ENCODE results near the gene RPRD2.

The RPRD2 gene

DNA sequence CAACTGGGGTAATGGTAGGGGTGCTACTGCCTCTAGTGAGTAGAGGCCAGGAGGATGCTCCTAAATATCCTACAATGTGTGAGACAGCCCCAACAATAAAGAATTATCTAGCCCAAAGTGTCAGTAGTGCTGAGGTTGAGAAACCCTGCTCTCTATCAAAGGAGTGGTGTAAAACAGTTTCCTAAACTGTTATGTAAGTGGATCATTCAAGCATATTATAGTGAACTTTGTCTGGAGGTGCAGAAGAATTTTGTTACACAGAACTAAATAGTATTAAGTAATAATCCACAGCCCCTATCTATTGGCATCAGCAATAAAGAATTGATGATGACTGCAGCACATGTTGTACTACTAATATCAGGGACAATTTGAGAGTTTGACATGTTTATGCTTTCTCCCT lies 103.0 kb downstream of the RPRD2 start:
- Histone ChIP-seq H3K4me1 (ENCODE audit: control extremely low read depth in 1 of 4, control insufficient read depth in 4 of 4, insufficient read depth in 4 of 4, low read length in 3 of 4) (no peaks in the 10 kb centered on the region), H3K36me3 (ENCODE audit: control insufficient read depth in 4 of 4, insufficient read depth in 4 of 4, low read length in 3 of 4) (peaks cover 12 to 49% (median 33%) of the 10 kb centered on the region in 4 experiments), H3K9me3 (ENCODE audit: control extremely low read depth in 1 of 5, control insufficient read depth in 4 of 5, insufficient read depth in 2 of 5, low read depth in 1 of 5, low read length in 4 of 5) (no peaks in the 10 kb centered on the region), H3K27ac (ENCODE audit: insufficient read depth in 1 of 2, low read depth in 1 of 2, low read length in 2 of 2, poor library complexity in 1 of 2, severe bottlenecking in 2 of 2) (no peak overlapping the region), H3K27me3 (replicated peaks in 2 of 5; ENCODE audit: control insufficient read depth in 4 of 5, insufficient read depth in 5 of 5, low read length in 4 of 5) (no peaks in the 10 kb centered on the region), H3K4me3 (ENCODE audit: control insufficient read depth in 1 of 7, extremely low read depth in 1 of 7, insufficient read depth in 4 of 7, low read depth in 2 of 7, low read length in 6 of 7) (no peak overlapping the region)
- DNase-seq: no peak
- POLR2A ChIA-PET: no interaction called here
- CTCF ChIA-PET: interaction anchor here (0.7 kb wide), 1 partner anchor 13 kb away, joined by 3 read pairs; no protein-coding TSS in a partner anchor

DNA sequence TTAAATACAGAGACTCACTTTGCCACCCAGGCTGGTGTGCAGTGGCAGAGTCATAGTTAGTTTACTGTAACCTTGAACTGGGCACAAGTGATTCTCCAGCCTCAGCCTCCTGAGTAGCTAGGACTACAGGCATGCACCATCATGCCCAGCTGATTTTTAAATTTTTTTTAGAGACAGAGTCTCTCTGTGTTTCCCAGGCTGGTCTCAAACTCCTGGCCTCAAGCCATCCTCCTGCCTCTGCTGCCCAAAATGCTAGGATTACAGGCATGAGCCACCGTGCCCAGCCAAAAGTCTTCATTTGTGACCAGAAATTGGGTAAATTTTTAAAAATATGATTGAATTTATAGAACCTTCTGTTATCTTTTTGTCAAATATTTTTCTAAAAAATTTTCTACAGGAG lies 105.3 kb downstream of the RPRD2 start:
- DNase-seq: no peak
- WGBS (ENCODE audit: insufficient coverage): no CpG with 5 or more reads among the region's 1 CpG
- Histone ChIP-seq H3K27me3 (replicated peaks in 2 of 5; ENCODE audit: control insufficient read depth in 4 of 5, insufficient read depth in 5 of 5, low read length in 4 of 5) (no peaks in the 10 kb centered on the region), H3K4me1 (ENCODE audit: control extremely low read depth in 1 of 4, control insufficient read depth in 4 of 4, insufficient read depth in 4 of 4, low read length in 3 of 4) (no peaks in the 10 kb centered on the region), H3K27ac (ENCODE audit: insufficient read depth in 1 of 2, low read depth in 1 of 2, low read length in 2 of 2, poor library complexity in 1 of 2, severe bottlenecking in 2 of 2) (no peak overlapping the region), H3K9me3 (ENCODE audit: control extremely low read depth in 1 of 5, control insufficient read depth in 4 of 5, insufficient read depth in 2 of 5, low read depth in 1 of 5, low read length in 4 of 5) (no peaks in the 10 kb centered on the region), H3K4me3 (ENCODE audit: control insufficient read depth in 1 of 7, extremely low read depth in 1 of 7, insufficient read depth in 4 of 7, low read depth in 2 of 7, low read length in 6 of 7) (no peak overlapping the region), H3K36me3 (ENCODE audit: control insufficient read depth in 4 of 4, insufficient read depth in 4 of 4, low read length in 3 of 4) (peaks cover 12 to 59% (median 42%) of the 10 kb centered on the region in 4 experiments)
- ChIA-PET CTCF (interaction anchor here (1.7 kb wide), 1 partner anchor 91 kb away, joined by 4 read pairs; no protein-coding TSS in a partner anchor), POLR2A (interaction anchor here (0.6 kb wide), 1 partner anchor 56 kb away, joined by 3 read pairs; no protein-coding TSS in a partner anchor)

- CTCF ChIA-PET: interaction anchor here (1.0 kb wide), 1 partner anchor 9 kb away, joined by 3 read pairs; no protein-coding TSS in a partner anchor
- no peak for DNase-seq
- H3K9me3 ChIP-seq (ENCODE audit: control extremely low read depth in 1 of 5, control insufficient read depth in 4 of 5, insufficient read depth in 2 of 5, low read depth in 1 of 5, low read length in 4 of 5): no peaks in the 10 kb centered on the region
- WGBS (ENCODE audit: insufficient coverage): 97% methylated on average over 7 of the region's 10 CpGs
- no peak overlapping the region for H3K27ac ChIP-seq (ENCODE audit: insufficient read depth in 1 of 2, low read depth in 1 of 2, low read length in 2 of 2, poor library complexity in 1 of 2, severe bottlenecking in 2 of 2)
- peaks cover 8 to 42% (median 33%) of the 10 kb centered on the region in 4 experiments for H3K36me3 ChIP-seq (ENCODE audit: control insufficient read depth in 4 of 4, insufficient read depth in 4 of 4, low read length in 3 of 4)
- peaks cover 0 to 2% (median under 1%) of the 10 kb centered on the region in 4 experiments for H3K4me1 ChIP-seq (ENCODE audit: control extremely low read depth in 1 of 4, control insufficient read depth in 4 of 4, insufficient read depth in 4 of 4, low read length in 3 of 4)
- POLR2A ChIA-PET: no interaction called here
- no peak overlapping the region for H3K4me3 ChIP-seq (ENCODE audit: control insufficient read depth in 1 of 7, extremely low read depth in 1 of 7, insufficient read depth in 4 of 7, low read depth in 2 of 7, low read length in 6 of 7)
- H3K27me3 ChIP-seq (replicated peaks in 2 of 5; ENCODE audit: control insufficient read depth in 4 of 5, insufficient read depth in 5 of 5, low read length in 4 of 5): no peaks in the 10 kb centered on the region
Measured at GRCh38 chr1:150472601-150473200, 108.8 kb downstream of the RPRD2 start.

GRCh38 chr1:150473659-150474058 lies 109.7 kb downstream of the RPRD2 start:
- DNase-seq: no peak
- ChIA-PET POLR2A (no interaction called here), CTCF (no interaction called here)
- Histone ChIP-seq H3K27me3 (replicated peaks in 2 of 5; ENCODE audit: control insufficient read depth in 4 of 5, insufficient read depth in 5 of 5, low read length in 4 of 5) (no peaks in the 10 kb centered on the region), H3K27ac (ENCODE audit: insufficient read depth in 1 of 2, low read depth in 1 of 2, low read length in 2 of 2, poor library complexity in 1 of 2, severe bottlenecking in 2 of 2) (no peak overlapping the region), H3K36me3 (ENCODE audit: control insufficient read depth in 4 of 4, insufficient read depth in 4 of 4, low read length in 3 of 4) (peaks cover 8 to 40% (median 31%) of the 10 kb centered on the region in 4 experiments), H3K4me1 (ENCODE audit: control extremely low read depth in 1 of 4, control insufficient read depth in 4 of 4, insufficient read depth in 4 of 4, low read length in 3 of 4) (peaks cover 0 to 2% (median 1%) of the 10 kb centered on the region in 4 experiments), H3K4me3 (ENCODE audit: control insufficient read depth in 1 of 7, extremely low read depth in 1 of 7, insufficient read depth in 4 of 7, low read depth in 2 of 7, low read length in 6 of 7) (no peak overlapping the region), H3K9me3 (ENCODE audit: control extremely low read depth in 1 of 5, control insufficient read depth in 4 of 5, insufficient read depth in 2 of 5, low read depth in 1 of 5, low read length in 4 of 5) (no peaks in the 10 kb centered on the region)
- WGBS (ENCODE audit: insufficient coverage): 100% methylated on average over 3 of the region's 4 CpGs

GRCh38 chr1:150474869-150475268 lies 110.9 kb downstream of the RPRD2 start:
- ChIA-PET POLR2A (no interaction called here), CTCF (no interaction called here)
- Histone ChIP-seq H3K4me1 (ENCODE audit: control extremely low read depth in 1 of 4, control insufficient read depth in 4 of 4, insufficient read depth in 4 of 4, low read length in 3 of 4) (peaks cover 0 to 2% (median 1%) of the 10 kb centered on the region in 4 experiments), H3K9me3 (ENCODE audit: control extremely low read depth in 1 of 5, control insufficient read depth in 4 of 5, insufficient read depth in 2 of 5, low read depth in 1 of 5, low read length in 4 of 5) (no peaks in the 10 kb centered on the region), H3K27me3 (replicated peaks in 2 of 5; ENCODE audit: control insufficient read depth in 4 of 5, insufficient read depth in 5 of 5, low read length in 4 of 5) (no peaks in the 10 kb centered on the region), H3K36me3 (ENCODE audit: control insufficient read depth in 4 of 4, insufficient read depth in 4 of 4, low read length in 3 of 4) (peaks cover 8 to 36% (median 29%) of the 10 kb centered on the region in 4 experiments), H3K27ac (ENCODE audit: insufficient read depth in 1 of 2, low read depth in 1 of 2, low read length in 2 of 2, poor library complexity in 1 of 2, severe bottlenecking in 2 of 2) (no peak overlapping the region), H3K4me3 (ENCODE audit: control insufficient read depth in 1 of 7, extremely low read depth in 1 of 7, insufficient read depth in 4 of 7, low read depth in 2 of 7, low read length in 6 of 7) (no peak overlapping the region)
- WGBS (ENCODE audit: insufficient coverage): 100% methylated on average over 1 of the region's 4 CpGs
- no peak for DNase-seq

- H3K4me3 ChIP-seq (ENCODE audit: control insufficient read depth in 1 of 7, extremely low read depth in 1 of 7, insufficient read depth in 4 of 7, low read depth in 2 of 7, low read length in 6 of 7): no peak overlapping the region
- no peak overlapping the region for H3K27ac ChIP-seq (ENCODE audit: insufficient read depth in 1 of 2, low read depth in 1 of 2, low read length in 2 of 2, poor library complexity in 1 of 2, severe bottlenecking in 2 of 2)
- no peaks in the 10 kb centered on the region for H3K9me3 ChIP-seq (ENCODE audit: control extremely low read depth in 1 of 5, control insufficient read depth in 4 of 5, insufficient read depth in 2 of 5, low read depth in 1 of 5, low read length in 4 of 5)
- H3K36me3 ChIP-seq (ENCODE audit: control insufficient read depth in 4 of 4, insufficient read depth in 4 of 4, low read length in 3 of 4): peaks cover 0 to 17% (median 11%) of the 10 kb centered on the region in 4 experiments
- DNase-seq: no peak
- CTCF ChIA-PET: no interaction called here
- no CpG with 5 or more reads among the region's 3 CpGs for WGBS (ENCODE audit: insufficient coverage)
- H3K27me3 ChIP-seq (replicated peaks in 2 of 5; ENCODE audit: control insufficient read depth in 4 of 5, insufficient read depth in 5 of 5, low read length in 4 of 5): no peaks in the 10 kb centered on the region
- H3K4me1 ChIP-seq (ENCODE audit: control extremely low read depth in 1 of 4, control insufficient read depth in 4 of 4, insufficient read depth in 4 of 4, low read length in 3 of 4): peaks cover 0 to 2% (median 1%) of the 10 kb centered on the region in 4 experiments
- POLR2A ChIA-PET: no interaction called here
Measured at GRCh38 chr1:150476754-150477153, 112.8 kb downstream of the RPRD2 start.

DNA sequence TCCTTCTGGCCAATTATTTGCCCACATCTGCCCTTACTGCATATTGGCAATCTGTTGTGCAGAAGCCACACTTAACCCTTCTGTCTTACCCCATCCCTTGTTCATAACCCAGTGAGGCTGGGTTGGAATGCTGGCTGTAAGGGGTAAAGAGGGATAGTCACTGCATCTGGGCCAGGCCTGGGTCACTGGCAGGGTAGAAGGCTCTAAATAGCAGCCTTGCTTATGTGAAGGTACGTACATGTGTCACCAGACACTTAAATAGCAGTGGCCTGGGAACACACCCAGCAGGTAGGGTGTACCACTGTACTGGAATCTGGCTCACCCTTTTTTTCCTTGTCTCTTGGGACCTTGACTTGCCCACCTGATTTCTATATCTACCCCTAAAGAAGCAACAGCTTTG lies 113.4 kb downstream of the RPRD2 start:
- ChIA-PET POLR2A (interaction anchor here (0.7 kb wide), 1 partner anchor 10 kb away, joined by 7 read pairs; the partner anchor contains the start of gene TARS2), CTCF (interaction anchor here (0.6 to 1.0 kb wide), 4 partner anchors 44 to 1991 kb away, joined by 3 to 4 read pairs (median 3); no protein-coding TSS in a partner anchor)
- Histone ChIP-seq H3K4me3 (ENCODE audit: control insufficient read depth in 1 of 7, extremely low read depth in 1 of 7, insufficient read depth in 4 of 7, low read depth in 2 of 7, low read length in 6 of 7) (no peak overlapping the region), H3K4me1 (ENCODE audit: control extremely low read depth in 1 of 4, control insufficient read depth in 4 of 4, insufficient read depth in 4 of 4, low read length in 3 of 4) (peaks cover 0 to 2% (median 1%) of the 10 kb centered on the region in 4 experiments), H3K36me3 (ENCODE audit: control insufficient read depth in 4 of 4, insufficient read depth in 4 of 4, low read length in 3 of 4) (peaks cover 0 to 11% (median 8%) of the 10 kb centered on the region in 4 experiments), H3K27ac (ENCODE audit: insufficient read depth in 1 of 2, low read depth in 1 of 2, low read length in 2 of 2, poor library complexity in 1 of 2, severe bottlenecking in 2 of 2) (no peak overlapping the region), H3K27me3 (replicated peaks in 2 of 5; ENCODE audit: control insufficient read depth in 4 of 5, insufficient read depth in 5 of 5, low read length in 4 of 5) (no peaks in the 10 kb centered on the region), H3K9me3 (ENCODE audit: control extremely low read depth in 1 of 5, control insufficient read depth in 4 of 5, insufficient read depth in 2 of 5, low read depth in 1 of 5, low read length in 4 of 5) (no peaks in the 10 kb centered on the region)
- no peak for DNase-seq
- 100% methylated on average over 1 of the region's 1 CpG for WGBS (ENCODE audit: insufficient coverage)

All from common myeloid progenitor, CD34-positive (primary cell).